GM18526 (cell line): ENCODE results near the gene SH3BP2.

Experiments used
- POLR2A ChIP-seq: IDR thresholded peaks from 3 replicates; pipeline ENCODE4 v1.6.1; 2011; ENCODE audit not compliant: insufficient read length; ENCODE audit errors: extremely low read depth

The SH3BP2 gene

DNA sequence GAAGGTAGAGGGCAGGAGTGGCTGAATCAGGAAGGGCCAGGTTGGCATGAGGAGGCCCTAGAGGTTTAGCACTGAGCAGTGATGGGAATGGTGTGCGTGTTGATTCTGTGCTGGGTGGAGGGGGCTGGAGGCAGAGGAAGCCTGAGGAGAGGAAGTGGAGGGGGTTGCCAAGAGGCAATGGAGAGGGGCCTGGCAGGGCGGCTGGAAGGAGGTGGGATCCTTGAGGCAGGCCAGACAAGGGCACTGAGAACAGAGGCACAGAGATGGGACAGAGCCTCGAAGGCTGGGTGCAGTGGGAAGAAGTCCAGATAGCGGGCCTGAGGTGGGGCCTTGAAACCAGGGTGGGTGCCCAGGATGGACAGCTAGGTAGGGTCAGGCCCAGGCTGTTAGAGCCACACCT, 24.3 kb downstream of the SH3BP2 start:
- no peak for TF ChIP-seq POLR2A

DNA sequence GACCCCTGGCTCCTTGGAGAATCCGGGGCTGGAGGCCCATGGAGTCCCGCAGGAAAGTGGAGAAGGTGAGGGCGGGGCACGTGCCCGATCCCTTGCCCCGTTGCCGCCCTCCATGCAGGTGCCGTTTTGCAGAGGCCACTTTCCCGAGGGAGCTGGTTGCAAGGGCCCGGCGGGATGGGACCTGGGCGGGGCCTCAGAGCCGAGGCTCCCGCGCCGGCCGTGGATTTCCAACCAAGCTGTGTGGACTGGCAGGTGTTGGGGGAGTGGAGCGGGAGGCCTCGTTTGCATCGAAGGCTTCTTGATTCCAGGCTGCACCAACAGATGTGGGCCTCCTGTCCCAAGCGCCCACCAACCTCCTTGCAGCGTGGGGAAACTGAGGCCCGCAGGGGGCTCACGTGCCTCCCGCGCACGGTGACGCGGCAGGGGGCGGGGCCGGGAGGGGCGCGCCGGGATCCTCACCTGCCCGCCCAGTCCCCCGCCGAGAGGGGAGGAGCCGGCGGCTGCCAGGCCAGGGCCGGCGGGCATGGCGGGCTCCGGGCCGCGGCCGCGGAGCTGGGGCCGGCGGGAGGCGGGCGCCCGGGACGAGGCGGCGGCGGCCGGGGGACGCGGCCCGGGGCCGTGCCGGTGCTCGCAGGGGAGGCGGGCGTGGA, 24.9 kb downstream of the SH3BP2 start:
- TF ChIP-seq POLR2A, result peak; percentile 19

DNA sequence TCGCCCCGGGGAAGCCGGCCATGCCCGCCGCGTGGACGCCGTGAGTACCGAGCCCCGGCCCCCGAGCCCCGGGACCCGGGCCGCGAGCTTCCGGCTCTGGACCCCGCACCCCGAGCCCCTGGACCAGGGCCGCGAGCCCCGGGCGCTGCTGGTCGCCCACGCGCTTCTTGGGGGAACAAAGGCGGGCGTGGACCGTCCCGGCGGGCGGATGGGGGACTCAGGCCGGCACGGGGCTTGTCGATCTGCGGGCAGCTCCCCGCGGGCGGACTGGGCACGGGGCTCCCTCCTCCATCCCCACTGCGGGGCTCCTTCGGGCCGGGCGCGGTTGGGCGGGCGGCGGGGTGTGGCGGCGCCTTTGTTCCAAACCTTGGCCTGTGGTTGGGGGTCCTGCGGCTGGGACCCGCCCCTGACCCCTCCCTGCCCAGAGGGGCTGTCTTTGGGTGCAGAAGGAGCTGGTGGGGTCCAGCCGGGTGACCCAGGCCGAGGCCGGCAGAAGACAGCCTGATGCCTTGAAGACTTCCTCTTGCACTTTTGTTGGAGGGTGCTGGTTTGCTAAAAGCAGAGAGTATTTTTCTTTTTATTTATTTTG, 25.6 kb downstream of the SH3BP2 start:
- no peak for TF ChIP-seq POLR2A

DNA sequence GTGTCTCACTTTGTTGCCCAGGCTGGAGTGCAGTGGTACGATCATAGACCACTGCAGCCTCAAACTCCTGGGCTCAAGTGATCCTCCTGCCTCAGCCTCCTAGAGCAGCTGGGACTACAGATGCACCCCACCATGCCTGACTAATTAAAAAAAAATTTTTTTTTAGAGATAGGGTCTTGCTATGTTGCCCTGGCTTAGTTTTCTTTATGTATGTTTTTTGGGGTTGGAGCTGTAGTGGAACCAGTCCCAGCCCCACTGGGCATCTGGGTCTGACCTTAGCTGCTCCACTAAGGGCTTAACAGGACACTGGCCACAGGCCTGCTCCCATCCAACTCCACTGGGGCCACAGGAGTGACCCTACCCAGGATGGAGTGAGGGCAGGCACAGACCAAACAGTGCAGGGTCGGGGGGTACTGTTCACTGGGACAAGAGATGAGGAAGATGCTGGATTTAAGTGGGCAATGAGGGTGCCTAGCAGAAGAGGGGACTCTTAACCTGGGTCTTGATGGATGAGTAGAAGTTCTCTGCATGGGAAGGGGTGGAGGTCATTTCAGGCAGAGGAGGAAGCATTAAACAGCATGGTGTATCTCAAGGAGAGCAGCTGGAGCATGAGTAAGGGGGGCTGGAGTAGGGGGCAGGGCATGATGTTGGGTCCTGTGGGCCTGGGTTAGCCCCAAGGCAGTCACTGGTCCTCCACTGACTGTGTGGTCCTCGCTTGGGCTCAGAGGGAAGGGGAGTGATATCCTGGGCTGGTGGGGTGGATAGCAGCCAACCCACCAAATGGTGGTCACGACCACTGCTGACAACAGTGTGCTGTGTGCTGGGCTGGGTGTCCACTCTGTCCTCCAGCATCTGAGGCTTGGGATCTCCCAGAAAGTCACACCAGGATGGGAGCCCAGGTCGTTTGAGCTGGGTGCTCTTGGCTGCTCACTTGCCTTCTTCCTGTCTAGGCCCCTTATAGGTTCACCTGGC, 26.6 kb downstream of the SH3BP2 start:
- TF ChIP-seq POLR2A, result no peak

DNA sequence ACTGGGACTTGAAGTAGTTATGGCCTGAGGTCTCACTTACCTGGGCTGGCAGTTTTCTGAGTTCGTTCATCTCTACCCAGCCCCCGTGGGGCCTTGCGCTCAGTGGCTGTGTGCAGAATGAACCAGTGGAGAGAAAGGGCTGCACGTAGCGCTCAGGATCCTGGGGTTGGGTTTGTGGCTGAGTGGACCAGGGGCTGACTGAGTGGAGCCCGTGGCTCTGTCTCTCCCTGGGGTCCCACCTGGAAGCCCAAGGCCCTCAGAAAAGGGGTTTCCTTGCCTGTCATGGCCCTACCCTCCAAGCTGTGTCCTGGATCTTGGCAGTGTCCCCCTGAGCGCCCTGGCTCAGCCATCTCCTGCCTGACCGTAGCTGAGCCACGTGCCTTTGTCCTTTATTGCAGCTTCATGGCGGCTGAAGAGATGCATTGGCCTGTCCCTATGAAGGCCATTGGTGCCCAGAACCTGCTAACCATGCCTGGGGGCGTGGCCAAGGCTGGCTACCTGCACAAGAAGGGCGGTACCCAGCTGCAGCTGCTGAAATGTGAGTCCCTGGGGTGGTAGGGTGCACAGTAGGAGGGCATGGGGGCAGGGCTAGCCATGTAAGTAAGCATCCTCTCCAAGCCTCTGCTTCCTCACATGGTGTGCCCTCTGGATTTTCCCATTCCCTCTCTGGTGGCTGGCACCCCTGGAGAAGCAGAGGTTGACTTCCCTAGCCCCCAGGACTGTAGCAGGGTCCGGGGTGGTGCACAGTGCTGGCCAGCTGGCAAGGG, 27.5 kb downstream of the SH3BP2 start:
- TF ChIP-seq POLR2A, result no peak

DNA sequence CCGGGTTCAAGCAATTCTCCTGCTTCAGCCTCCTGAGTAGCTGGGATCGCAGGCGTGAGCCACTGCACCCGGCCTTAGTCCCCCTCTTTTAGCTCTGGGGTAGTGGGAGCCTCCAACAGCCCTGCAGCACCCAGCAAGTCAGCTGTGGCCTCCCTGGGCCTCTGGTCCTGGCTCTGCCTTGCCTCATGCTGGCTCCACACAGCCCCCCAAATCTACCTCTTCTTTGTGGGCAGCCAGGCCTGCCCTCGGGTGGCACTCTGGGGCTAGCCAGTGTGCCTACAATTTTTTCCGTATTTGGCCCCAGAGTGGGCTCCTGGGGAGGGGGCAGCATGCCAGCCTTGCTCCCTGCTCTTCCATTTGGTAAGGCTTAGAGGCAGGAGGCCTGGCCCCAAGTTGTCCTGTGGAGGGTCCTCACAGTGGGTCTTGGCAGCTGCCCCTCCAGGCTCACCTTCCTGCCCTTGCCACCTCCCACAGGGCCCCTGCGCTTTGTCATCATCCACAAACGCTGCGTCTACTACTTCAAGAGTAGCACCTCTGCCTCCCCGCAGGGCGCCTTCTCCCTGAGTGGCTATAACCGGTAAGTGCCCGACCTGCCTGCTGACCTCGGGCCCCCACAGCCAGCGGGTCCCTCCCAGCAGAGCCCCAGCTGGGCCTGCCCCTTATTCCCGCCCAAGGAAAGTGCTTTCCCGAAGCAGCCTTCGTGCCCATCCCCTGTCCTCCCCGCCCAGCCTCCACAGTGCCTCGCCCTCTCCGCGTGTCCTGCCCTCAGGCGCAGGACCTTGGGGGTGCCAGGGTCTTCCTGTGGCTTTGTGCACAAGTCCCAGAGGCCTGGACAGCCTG, 29.8 kb downstream of the SH3BP2 start:
- TF ChIP-seq POLR2A, result no peak

DNA sequence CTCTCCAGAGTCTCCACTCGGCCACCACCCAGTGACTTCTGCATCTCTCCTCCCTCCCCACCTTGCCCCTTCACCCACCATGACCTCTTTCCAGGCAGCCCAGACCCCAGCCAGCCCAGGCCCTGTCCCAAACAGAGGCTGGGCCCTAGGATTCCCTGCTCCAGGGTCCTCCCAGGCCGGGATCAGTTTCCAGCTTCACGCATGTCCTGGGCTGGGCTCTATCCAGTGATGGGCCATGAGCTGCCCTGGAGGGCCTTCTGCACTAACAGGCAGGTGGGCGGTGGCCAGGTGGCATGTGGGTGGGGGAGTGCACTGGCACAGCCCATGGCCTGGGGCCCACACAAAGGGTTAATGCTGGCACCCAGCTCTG, 30.4 kb downstream of the SH3BP2 start:
- no peak for TF ChIP-seq POLR2A

DNA sequence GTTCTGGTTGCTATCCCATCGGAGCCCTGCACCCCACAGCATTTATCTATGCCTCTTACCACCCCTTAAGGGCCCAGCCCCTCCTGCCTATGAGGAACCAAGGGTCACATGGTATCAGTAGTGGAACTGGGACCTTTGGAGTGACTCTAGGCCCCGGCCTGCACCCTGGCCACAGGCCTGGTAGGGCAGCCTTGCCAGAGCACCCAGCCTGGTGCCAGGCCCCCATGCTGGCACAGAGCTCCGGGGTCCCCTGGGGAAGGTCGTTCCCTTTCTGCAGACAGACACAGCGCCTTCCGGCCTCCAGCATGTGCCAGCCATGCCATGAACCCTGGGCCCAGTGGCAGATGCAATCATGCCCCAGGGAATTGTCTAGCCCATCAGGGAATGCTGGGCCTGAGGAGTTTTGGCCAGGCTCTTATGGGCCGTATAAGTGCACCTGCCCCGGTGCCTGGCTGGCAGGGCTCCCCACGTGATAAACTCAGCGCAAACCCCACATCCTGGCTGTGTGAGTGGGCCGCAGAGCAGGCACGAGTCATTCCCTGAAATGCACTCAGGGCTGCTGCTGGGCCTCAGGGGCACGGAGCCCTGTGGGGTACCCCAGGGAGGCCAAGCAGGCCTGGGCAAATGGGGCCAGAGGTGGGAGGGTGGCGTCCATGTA, 30.9 kb downstream of the SH3BP2 start:
- TF ChIP-seq POLR2A, result no peak

DNA sequence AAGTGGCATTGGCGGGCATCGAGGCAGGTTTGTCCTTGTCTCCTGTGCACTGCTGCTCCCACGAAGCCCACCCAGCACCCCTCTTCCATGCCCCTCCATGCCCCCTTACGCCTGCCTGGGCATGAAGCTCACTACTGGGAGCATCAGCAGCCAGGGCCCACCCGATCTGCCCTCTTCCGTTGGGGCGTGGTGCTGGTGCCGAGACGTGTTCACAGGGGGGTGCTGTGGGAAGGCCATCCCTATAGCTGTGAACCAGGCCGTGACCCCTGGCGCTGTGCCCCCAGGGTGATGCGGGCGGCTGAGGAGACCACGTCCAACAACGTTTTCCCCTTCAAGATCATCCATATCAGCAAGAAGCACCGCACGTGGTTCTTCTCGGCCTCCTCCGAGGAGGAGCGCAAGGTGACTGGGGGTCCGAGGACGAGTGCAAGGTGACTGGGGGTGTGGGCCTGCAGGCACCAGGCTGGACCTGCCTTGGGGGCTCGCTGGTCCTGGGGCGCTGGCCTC, 31.5 kb downstream of the SH3BP2 start:
- TF ChIP-seq POLR2A, result no peak

DNA sequence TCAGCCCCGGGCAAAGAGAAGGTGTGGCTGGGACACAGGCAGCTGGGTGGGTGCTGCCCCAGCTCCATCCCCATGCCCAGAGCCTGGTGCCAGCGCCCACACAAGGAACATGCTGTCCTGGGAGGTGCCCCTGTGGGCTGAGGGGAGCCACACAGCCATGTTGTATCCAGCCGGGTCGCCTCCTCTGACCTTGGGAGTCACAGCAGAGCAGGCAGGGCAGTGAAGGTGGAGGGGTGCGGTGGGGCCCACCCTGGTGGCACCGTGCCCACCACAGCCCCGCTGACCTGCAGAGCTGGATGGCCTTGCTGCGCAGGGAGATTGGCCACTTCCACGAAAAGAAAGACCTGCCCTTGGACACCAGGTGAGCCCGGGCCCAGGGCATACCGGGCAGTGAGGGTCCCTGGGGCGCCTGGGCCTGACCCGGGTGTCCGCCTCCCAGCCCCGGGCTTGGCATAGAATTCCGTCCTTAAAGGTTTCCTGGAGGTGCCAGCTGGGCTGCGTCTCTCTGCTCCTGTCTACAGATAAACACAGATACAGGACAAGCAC, 32.0 kb downstream of the SH3BP2 start:
- no peak for TF ChIP-seq POLR2A

DNA sequence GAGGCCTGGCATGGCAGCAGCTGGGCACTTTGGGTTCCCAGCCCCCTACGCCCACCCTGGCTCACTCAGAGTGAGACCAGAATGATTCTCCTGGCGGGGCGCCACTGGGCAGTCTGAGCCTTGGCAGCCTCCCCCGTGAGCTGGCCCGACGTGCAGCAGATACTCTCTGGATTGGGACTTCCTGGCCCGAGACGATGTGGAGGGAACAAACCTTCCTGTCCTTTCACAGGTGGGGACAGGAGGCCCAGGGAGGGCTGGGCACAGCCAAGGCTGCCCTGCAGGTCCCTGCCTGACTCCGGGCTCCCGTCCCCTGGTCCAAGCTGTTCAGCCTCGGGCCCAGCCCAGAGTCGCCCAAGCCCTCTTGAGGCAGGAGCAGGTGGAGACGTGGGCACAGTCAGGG, 32.9 kb downstream of the SH3BP2 start:
- TF ChIP-seq POLR2A, result no peak

DNA sequence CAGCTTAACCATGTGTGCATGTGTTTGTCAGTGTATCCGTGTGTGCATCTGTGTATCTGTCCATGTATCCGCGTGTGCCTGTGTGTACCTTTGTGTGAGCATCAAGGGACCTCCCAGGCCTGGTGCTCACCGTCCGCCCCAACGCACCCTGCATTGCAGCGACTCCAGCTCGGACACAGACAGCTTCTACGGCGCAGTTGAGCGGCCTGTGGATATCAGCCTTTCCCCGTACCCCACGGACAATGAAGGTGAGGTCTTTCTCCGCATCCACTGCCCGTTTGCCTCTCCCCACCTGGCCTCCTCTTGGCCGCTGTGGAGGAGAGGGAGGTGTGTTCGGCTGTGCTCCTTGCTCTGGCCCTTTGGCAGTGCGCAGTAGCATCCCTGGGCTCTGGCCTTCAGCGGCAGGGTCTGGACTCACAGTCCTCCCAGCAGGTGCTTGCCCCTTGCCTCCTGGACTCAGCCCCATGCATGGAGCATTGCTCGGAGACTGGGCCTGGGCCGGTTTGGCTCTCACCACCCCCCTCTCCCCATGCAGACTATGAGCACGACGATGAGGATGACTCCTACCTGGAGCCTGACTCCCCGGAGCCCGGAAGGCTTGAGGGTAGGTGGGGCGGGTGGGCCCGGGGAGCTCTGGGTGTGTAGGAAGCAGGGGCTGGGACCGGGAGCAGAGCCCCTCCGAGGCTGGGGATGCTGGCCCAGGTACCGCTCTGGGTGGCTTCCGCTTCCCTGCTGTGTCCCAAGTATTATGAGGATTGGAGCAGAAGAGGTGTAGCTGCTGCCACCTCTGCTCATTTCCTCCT, 34.4 kb downstream of the SH3BP2 start:
- no peak for TF ChIP-seq POLR2A

DNA sequence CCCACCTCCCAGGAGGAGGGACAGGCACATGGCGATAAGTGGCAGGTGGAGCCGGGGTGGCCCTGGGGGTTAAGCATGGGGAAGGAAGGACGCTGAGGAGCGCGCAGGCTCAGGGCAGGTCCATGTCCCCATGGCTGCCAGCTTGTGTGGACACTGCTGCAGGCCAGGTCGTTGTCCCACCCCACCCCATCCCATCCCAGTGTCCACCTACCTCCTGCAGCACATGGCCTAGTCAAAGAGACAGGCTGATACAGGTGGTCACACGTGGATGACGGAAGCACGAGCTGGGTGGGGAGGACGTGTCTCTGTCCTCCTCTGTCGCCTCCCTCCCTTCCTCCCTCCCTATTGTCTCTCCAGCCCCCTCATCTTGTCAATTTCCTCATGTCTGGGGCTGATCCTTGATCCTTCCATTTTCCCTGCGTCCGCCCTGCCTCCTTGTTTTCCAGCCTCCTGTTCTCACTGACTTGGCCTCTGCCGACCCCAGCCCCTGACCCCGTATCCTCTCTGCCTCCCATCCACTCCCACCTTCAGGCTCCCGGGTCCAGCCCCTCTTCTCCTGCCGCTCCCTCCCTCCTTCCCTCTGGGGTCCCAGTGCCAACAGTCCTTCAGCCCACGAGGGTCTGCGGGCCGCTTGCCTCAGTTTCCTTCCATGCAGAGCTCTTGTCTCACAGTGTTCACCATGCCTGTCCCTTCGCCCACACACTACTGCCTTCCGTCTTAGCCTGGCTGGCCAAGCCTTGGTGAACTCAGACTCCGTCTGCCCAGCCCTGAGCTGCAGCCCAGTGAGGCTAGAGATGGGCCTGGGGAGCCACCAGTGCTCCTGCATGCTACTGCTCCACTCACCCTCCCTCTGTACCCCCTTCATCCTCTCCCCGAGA, 35.2 kb downstream of the SH3BP2 start:
- no peak for TF ChIP-seq POLR2A
